Measurements from ENCODE around the gene CFAP20. TPM values are rescaled to one million over a fixed set of nuclear protein-coding genes. Genes with fewer than 3 reads are reported as not detected.
A peak's percentile ranks its signal among the peaks of the same experiment; 100 is the strongest.

The CFAP20 gene
- total and polyA plus RNA-seq, 2 donors from 2014 or later: 22.3 to 33.3 TPM

DNA sequence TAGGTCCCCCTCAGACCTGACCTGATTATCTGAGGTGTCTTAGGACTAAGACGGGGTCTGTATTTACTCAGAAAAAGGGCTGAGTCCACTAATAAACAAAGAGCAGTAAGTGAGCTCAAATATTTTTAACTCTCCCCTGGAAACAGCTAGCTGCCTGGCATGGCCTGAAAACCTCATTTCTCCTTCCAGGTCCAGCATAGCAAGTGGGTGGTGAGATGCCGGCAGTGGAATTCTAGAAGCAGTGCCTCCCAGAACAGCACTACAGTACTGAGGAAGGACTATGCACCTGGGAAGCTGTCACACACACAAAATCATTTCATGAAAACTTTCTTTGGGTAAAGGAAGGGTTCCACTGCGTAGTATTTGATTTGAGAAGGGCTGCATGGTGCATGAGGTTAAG, 29.5 kb upstream of the CFAP20 start:
- intact Hi-C loops (cut with DNase I): no loop called here
- H3K9ac ChIP-seq (ENCODE audit: low read length in 3 of 3): no peak overlapping the region
- no peaks in the 10 kb centered on the region for H3K9me3 ChIP-seq (ENCODE audit: control insufficient read depth in 2 of 3, insufficient read depth in 1 of 3, low read length in 3 of 3)
- DNase-seq: no peak
- TF ChIP-seq, protein P1, sequence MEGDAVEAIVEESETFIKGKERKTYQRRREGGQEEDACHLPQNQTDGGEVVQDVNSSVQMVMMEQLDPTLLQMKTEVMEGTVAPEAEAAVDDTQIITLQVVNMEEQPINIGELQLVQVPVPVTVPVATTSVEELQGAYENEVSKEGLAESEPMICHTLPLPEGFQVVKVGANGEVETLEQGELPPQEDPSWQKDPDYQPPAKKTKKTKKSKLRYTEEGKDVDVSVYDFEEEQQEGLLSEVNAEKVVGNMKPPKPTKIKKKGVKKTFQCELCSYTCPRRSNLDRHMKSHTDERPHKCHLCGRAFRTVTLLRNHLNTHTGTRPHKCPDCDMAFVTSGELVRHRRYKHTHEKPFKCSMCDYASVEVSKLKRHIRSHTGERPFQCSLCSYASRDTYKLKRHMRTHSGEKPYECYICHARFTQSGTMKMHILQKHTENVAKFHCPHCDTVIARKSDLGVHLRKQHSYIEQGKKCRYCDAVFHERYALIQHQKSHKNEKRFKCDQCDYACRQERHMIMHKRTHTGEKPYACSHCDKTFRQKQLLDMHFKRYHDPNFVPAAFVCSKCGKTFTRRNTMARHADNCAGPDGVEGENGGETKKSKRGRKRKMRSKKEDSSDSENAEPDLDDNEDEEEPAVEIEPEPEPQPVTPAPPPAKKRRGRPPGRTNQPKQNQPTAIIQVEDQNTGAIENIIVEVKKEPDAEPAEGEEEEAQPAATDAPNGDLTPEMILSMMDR (IDR thresholded peaks at IDR 0.05; ENCODE audit: borderline replicate concordance, extremely low read depth, insufficient read depth): no peak
- H3K27me3 ChIP-seq (ENCODE audit: control insufficient read depth, insufficient read depth, low read length): no peaks in the 10 kb centered on the region
- no peak overlapping the region for H3K27ac ChIP-seq (ENCODE audit: low read depth in 2 of 2, low read length in 2 of 2)
- FAIRE-seq: no peak
- no peaks in the 10 kb centered on the region for H3K4me1 ChIP-seq (ENCODE audit: control insufficient read depth in 2 of 3, insufficient read depth in 2 of 3, low read depth in 1 of 3, low read length in 3 of 3)
- H3K4me3 ChIP-seq (ENCODE audit: low read length in 3 of 3): no peak overlapping the region
- peaks cover 4 to 38% (median 25%) of the 10 kb centered on the region in 3 donors for H3K36me3 ChIP-seq (ENCODE audit: control insufficient read depth in 2 of 3, insufficient read depth in 3 of 3, low read length in 3 of 3)

DNA sequence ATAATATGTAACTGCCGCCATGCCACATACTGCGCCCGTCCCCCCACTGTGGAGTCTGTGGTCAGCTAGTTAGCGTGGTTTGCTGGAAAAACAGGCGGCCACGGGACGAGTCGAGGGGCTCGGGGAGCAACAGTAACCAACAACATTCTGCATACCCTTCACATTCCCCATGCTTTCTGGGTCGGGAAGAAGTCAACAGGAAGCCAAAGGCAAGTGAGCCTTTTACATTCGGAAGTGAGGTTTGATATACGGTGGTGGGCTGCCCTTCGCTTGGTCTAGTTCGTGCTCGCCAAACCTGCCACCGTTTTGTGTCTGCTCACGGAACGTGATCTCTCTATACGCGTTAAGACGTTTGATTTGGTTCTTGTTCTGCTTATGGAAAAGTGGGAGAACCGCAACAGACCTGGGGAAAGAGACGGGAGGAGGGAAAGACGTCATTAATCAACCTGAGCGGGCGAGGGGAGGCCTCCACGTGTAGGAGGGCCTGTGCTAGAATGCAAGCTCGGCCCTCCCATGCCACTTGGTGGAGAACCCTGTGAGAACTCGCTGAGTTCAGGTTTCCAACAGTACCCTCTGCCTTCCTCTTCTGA, 28.9 kb upstream of the CFAP20 start:
- TF ChIP-seq, protein P1 (IDR thresholded peaks at IDR 0.05; ENCODE audit: borderline replicate concordance, extremely low read depth, insufficient read depth): no peak
- no peak overlapping the region for H3K9ac ChIP-seq (ENCODE audit: low read length in 3 of 3)
- DNase-seq (peak in 4 of 5 donors; percentile 47 to 86 (median 66)), FAIRE-seq (no peak)
- H3K4me3 ChIP-seq (ENCODE audit: low read length in 3 of 3): no peak overlapping the region
- no peak overlapping the region for H3K27ac ChIP-seq (ENCODE audit: low read depth in 2 of 2, low read length in 2 of 2)
- H3K36me3 ChIP-seq (ENCODE audit: control insufficient read depth in 2 of 3, insufficient read depth in 3 of 3, low read length in 3 of 3): peaks cover 2 to 33% (median 19%) of the 10 kb centered on the region in 3 donors
- no peaks in the 10 kb centered on the region for H3K27me3 ChIP-seq (ENCODE audit: control insufficient read depth, insufficient read depth, low read length)
- no peaks in the 10 kb centered on the region for H3K9me3 ChIP-seq (ENCODE audit: control insufficient read depth in 2 of 3, insufficient read depth in 1 of 3, low read length in 3 of 3)
- intact Hi-C loops (cut with DNase I): no loop called here
- H3K4me1 ChIP-seq (ENCODE audit: control insufficient read depth in 2 of 3, insufficient read depth in 2 of 3, low read depth in 1 of 3, low read length in 3 of 3): no peaks in the 10 kb centered on the region

DNA sequence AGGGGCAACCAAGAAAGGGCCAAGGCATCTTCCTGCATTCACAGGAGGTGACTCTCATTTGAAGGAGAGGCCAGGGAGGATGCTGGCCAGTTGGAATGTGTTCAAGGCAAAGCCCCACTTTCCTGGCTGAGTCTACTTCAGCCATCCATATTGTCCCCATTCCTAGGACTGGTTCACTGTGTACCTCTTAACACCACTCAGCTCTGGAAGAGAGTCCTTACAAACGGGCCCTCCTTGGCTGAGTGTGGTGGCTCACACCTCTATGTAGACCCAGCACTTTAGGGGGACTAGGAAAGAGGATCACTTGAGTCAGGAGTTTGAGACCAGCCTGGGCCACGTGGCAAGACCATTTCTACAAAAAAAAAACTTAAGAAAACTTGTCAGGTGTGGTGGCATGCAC, 28.1 kb upstream of the CFAP20 start:
- Histone ChIP-seq H3K4me1 (ENCODE audit: control insufficient read depth in 2 of 3, insufficient read depth in 2 of 3, low read depth in 1 of 3, low read length in 3 of 3) (no peaks in the 10 kb centered on the region), H3K4me3 (ENCODE audit: low read length in 3 of 3) (no peak overlapping the region), H3K27me3 (ENCODE audit: control insufficient read depth, insufficient read depth, low read length) (no peaks in the 10 kb centered on the region), H3K27ac (ENCODE audit: low read depth in 2 of 2, low read length in 2 of 2) (no peak overlapping the region), H3K9me3 (ENCODE audit: control insufficient read depth in 2 of 3, insufficient read depth in 1 of 3, low read length in 3 of 3) (no peaks in the 10 kb centered on the region), H3K9ac (ENCODE audit: low read length in 3 of 3) (no peak overlapping the region), H3K36me3 (ENCODE audit: control insufficient read depth in 2 of 3, insufficient read depth in 3 of 3, low read length in 3 of 3) (peaks cover 2 to 25% (median 19%) of the 10 kb centered on the region in 3 donors)
- intact Hi-C loops (cut with DNase I): no loop called here
- FAIRE-seq (no peak), DNase-seq (no peak)
- TF ChIP-seq, protein P1 (IDR thresholded peaks at IDR 0.05; ENCODE audit: borderline replicate concordance, extremely low read depth, insufficient read depth): no peak

DNA sequence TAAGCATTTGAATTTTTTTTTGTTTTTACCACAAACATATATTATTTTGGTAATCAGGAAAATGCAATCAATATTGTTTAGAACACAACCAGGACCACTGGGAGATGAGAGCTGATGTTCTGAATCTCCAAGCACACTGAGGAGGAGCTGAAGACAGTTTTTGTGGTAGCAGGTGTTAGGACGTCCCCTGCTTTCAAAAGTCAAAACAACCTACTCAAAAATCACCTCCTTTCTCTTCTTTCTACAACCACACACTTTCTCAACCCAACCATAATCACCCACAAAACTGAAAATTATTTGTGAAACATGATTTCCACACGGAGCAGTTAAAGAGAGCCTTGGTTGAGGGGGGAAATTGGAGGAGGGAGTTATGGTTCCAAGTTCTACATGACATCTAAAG, 26.7 kb upstream of the CFAP20 start:
- peaks cover 0 to 11% (median 8%) of the 10 kb centered on the region in 3 donors for H3K36me3 ChIP-seq (ENCODE audit: control insufficient read depth in 2 of 3, insufficient read depth in 3 of 3, low read length in 3 of 3)
- no peak overlapping the region for H3K9ac ChIP-seq (ENCODE audit: low read length in 3 of 3)
- DNase-seq (no peak), FAIRE-seq (no peak)
- no peak overlapping the region for H3K27ac ChIP-seq (ENCODE audit: low read depth in 2 of 2, low read length in 2 of 2)
- intact Hi-C loops (cut with DNase I): no loop called here
- no peak overlapping the region for H3K4me3 ChIP-seq (ENCODE audit: low read length in 3 of 3)
- no peaks in the 10 kb centered on the region for H3K9me3 ChIP-seq (ENCODE audit: control insufficient read depth in 2 of 3, insufficient read depth in 1 of 3, low read length in 3 of 3)
- TF ChIP-seq, protein P1 (IDR thresholded peaks at IDR 0.05; ENCODE audit: borderline replicate concordance, extremely low read depth, insufficient read depth): no peak
- H3K27me3 ChIP-seq (ENCODE audit: control insufficient read depth, insufficient read depth, low read length): no peaks in the 10 kb centered on the region
- H3K4me1 ChIP-seq (ENCODE audit: control insufficient read depth in 2 of 3, insufficient read depth in 2 of 3, low read depth in 1 of 3, low read length in 3 of 3): no peaks in the 10 kb centered on the region

All from kidney (tissue), 14 donors.